HG03460 (cell line): Measurements from ENCODE around the gene SMIM13.
A peak's percentile ranks its signal among the peaks of the same experiment; 100 is the strongest.
"Not testable (repeated sequence)": the region's sequence is repeated elsewhere in the genome, so short reads cannot be mapped to it uniquely, and the experiment has no call there.

Source experiments
- ATAC-seq: cut with Tn5 transposase; IDR thresholded peaks from one replicate; pipeline ENCODE4 v1.9.1; 2021; ENCODE audit not compliant: unreplicated experiment

Gene SMIM13

GRCh38 chr6:11083491-11083890 is 10.1 kb upstream of the SMIM13 start:
- ATAC-seq: no peak

DNA sequence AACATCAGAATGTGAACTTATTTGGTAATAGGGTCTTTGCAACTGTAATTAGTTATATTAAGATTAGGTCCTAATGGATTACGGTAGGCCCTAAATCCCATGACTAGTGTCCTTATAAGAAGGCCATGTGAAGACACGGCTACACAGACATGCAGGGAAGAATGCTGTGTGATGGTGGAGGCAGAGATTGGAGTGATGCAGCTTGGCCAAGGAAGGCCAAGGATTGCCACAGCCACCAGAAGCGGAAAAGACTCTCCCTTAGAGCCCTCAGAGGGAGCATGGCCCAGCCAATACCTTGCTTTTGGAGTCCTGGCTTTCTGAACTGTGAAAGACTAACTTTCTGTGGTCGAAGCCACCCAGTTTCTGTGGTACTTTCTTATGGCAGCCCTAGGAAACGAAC is 9.7 kb upstream of the SMIM13 start:
- no peak for ATAC-seq

DNA sequence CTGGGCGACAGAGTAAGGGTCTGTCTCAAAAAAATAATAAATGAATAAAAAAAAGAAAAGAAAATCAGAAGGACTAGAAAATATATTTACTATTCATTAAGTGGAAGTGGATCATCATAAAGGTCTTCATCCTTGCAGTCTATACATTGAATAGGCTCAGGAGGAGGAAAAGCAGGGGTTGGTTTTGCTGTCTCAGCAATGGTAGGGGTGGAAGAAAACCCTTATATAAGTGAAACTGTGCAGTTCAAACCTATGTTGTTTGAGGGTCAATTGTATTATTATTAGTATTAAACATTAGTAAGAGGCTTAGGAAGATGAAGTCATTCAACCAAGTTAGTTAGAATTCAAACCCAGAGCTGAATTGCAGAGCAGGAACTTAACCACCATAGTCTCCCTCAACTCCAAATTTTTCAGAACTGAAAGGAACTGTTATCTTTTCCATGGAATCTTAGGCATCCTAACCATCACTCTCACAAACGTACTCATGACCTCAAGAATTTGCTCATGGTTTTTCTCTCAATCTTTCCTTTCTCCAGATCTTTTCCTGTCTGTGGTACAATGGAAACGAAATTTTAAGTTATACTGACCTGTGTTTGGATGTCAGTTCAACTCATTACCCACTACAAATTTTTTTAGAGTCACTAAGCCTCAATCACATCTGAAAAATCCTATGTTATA is 7.7 kb upstream of the SMIM13 start:
- ATAC-seq: no peak

DNA sequence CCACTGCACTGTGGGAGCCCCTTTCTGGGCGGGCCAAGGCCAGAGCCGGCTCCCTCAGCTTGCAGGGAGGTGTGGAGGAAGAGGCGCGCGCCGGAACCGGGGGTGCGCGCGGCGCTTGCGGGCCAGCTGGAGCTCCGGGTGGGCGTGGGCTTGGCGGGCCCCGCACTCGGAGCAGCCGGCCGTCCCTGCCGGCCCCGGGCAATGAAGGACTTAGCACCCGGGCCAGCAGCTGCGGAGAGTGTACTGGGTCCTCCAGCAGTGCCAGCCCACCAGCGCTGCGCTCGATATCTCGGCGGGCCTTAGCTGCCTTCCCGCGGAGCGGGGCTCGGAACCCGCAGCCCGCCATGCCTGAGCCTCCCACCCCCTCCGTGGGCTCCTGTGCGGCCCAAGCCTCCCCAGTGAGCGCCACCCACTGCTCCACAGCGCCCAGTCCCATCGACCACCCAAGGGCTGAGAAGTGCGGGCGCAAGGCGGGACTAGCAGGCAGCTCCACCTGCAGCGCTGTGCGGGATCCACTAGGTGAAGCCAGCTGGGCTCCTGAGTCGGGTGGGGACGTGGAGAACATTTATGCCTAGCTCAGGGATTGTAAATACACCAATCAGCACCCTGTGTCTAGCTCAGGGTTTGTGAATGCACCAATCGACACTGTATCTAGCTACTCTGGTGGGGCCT is 6.4 kb upstream of the SMIM13 start:
- ATAC-seq: not testable (repeated sequence)

GRCh38 chr6:11089695-11090094 is 3.9 kb upstream of the SMIM13 start:
- no peak for ATAC-seq

GRCh38 chr6:11091141-11091540 is 2.5 kb upstream of the SMIM13 start:
- not testable (repeated sequence) for ATAC-seq

- ATAC-seq: peak; percentile 30
Measured at GRCh38 chr6:11092668-11093375, 812 bp upstream of the SMIM13 start.

DNA sequence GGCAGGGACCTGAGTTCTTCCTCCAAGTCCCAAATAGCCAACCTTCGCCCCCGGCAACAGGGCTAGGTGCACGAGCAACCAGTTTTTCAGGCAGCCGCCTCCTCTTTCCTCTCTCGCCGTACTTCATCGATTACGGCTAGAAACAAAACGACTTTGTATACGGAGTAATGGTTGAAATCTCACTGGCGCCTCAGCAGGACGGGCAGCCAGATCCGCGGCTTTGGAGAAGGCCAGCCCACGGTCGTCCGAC is 333 bp upstream of the SMIM13 start:
- ATAC-seq: peak; percentile 13

GRCh38 chr6:11094411-11094851 is 797 bp downstream of the SMIM13 start:
- peak; percentile 41 for ATAC-seq

GRCh38 chr6:11094941-11095340 is 1.3 kb downstream of the SMIM13 start:
- ATAC-seq: no peak

DNA sequence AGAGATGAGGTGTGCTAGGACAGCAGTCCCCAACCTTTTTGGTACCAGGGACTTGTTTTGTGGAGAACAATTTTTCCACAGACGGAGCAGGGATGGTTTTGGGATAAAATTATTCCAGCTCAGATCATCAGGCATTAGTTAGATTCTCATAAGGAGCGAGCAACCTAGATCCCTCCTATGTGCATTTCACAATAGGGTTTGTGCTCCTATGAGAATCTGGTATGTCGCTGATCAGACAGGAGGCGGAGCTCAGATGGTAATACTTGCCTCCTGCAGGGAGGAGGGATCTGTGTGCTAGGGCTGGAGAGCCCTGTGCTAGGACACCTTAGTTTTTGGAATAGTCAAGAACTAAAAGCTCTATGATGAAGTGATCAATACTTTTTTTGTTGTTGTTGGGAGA is 2.5 kb downstream of the SMIM13 start:
- no peak for ATAC-seq

- ATAC-seq: no peak
Measured at GRCh38 chr6:11097476-11097875, 3.8 kb downstream of the SMIM13 start.

- no peak for ATAC-seq
Measured at GRCh38 chr6:11098004-11098403, 4.4 kb downstream of the SMIM13 start.

- no peak for ATAC-seq
Measured at GRCh38 chr6:11101417-11101816, 7.8 kb downstream of the SMIM13 start.

DNA sequence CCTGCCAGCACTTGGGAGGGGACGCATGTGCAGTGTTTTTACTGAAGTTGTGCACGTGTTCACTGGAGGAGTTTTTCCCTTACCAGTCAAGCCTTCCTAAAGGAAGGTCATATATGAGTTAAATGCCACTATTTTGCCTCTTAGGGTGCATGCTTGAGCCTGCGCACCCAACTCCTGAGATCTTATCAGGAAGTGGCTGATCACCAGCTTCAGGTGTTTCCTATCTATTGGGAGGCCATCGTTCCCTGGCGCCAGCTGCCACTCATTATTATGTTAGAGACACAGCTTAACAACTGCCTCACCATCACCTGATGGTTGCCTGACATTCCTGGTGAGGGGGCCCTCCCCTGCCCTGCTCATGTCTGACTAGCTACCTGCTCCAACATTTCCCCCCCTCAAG is 9.4 kb downstream of the SMIM13 start:
- ATAC-seq: no peak

DNA sequence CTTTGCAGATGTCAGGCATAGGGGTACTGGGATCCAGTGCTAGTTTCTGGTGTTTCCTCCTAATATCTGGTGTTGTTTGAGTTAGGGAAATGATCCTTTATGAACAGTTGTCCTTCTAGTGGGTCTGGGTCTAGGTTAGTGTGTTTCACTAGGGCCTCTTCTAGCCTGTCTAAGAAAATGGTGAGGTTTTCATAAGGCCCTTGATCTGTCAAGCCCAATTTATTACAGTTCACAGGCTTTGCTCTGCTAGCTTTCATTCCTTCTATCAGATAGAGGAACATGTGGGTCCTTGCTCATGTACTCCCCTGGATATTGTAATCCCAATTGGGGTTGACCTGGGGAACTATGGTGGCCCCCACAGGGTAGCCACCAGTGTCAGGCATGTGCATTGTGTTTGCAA is 15.1 kb downstream of the SMIM13 start:
- no peak for ATAC-seq

DNA sequence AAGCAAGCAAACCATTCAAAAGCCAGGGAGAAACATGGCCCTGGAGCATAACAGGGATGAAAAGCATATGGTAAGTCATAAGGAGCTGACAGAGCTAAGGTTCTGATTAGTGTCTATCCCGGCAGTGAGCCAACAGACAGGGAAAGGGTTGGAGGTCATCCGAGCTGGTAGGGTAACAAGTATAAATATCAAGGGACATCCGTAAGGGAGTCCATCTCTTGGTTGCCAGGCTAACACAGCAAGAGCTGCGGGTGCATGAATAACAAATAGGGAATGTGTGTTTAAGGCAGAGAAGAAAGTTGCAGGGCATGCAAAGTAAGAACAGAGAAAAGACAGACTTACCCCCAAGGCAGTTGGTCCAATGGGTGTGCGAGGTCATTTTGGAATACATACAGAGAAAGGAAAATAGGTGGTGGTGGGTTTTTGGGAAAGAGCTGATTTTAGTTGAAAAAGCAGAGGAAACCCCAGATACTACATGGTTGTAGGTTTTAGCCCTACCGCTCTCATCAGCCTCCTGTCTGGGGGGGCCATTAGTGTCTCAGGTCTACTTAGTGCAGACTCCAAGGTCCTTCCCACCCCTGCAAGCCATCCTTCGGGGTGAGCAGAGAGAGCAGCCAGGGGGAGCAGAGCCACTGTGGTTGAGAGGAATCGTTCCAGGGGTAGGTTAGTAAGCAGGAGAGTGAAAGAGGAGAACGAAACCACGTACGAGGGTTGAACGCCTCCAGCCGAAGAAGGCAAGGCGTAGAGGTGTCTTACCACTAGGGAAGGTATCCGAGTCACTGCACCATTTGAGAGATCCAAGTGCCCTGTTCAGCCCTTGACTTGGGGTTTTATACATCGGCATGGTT is 17.5 kb downstream of the SMIM13 start, which contains the start of gene ERVFRD-1:
TSS of gene ERVFRD-1 (minus strand) at position 805 of the 848 bp plus-strand sequence. CDS start 6,415 bp downstream, outside the sequence.
- ATAC-seq: no peak

DNA sequence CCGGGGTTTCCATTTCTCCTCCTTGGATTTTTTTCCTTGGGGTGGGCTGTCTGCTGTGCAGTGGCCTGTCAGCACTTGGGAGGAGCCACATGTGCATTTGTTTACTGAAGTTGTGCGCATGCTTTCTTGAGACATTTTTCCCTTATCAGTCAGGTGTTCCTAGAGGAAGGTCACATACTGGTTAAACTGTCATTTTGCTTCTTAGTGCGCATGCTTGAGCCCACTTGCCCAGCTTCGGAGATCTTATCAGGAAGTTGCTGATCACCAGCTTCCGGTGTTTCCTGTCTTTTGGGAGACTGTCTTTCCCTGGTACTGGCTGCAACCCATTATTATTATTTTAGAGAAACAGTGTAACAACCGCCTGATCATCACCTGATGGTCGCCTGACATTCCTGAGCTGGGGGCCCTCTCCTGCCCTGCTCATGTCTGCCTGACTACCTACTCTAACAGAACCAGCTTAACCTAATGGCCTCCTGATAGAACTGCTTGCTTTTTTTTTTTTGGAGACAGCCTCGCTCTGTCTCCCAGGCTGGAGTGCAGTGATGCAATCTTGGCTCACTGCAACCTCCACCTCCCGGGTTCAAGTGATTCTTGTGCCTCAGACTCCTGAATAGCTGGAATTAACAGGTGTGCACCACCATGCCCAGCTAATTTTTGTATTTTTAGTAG is 18.3 kb downstream of the SMIM13 start:
- no peak for ATAC-seq

DNA sequence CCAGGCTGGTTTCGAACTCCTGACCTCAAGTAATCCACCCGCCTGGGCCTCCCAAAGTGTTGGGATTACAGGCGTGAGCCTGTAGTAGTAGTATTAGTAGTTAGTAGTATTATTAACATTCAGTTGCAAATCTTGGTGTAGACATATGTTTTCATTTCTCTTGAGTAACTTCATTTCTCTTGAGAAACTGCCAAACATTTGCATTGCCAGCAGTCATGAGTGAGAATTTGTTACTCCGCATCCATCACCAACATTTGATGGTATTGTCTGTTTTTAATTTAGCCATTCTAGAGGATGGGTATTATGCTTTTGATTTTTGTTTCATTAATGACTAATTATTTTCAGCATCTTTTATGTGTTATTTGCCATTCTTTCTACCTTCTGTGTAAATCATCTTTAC is 19.4 kb downstream of the SMIM13 start:
- no peak for ATAC-seq

DNA sequence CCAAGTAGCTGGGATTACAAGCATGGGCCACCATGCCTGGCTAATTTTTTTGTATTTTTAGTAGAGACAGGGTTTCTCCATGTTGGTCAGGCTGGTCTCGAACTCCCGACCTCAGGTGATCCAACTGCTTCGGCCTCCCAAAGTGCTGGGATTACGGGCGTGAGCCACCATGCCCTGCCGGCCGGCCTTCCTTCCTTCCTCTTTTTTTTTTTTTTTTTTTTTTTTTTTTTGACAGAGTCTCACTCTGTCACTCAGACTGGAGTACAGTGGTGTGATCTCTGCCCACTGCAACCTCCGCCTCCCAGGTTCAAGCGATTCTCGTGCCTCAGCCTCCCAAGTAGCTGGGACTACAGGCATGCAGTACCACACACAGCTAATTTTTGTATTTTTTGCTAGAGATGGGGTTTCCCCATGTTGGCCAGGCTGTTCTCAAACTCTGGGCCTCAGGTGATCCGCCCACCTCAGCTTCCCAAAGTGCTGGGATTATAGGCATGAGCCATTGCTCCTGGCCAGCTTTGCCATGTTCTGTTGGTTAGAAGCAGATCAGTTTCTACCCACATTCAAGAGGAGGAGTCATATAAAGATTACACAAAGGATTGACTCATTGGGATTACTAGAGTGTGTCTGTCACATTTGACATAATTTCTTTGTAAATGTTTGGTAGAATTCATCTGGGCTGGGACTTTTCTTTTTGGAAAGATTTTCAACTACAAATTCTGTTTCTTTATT is 22.3 kb downstream of the SMIM13 start:
- ATAC-seq: not testable (repeated sequence)
